HG02884 (cell line): Measurements from ENCODE around the gene ZNF584.
A peak's percentile ranks its signal among the peaks of the same experiment; 100 is the strongest.

Experiments
- ATAC-seq: cut with Tn5 transposase; IDR thresholded peaks from one replicate; pipeline ENCODE4 v1.9.1; 2021; ENCODE audit warnings: mild to moderate bottlenecking, moderate library complexity; ENCODE audit not compliant: unreplicated experiment

The ZNF584 gene

DNA sequence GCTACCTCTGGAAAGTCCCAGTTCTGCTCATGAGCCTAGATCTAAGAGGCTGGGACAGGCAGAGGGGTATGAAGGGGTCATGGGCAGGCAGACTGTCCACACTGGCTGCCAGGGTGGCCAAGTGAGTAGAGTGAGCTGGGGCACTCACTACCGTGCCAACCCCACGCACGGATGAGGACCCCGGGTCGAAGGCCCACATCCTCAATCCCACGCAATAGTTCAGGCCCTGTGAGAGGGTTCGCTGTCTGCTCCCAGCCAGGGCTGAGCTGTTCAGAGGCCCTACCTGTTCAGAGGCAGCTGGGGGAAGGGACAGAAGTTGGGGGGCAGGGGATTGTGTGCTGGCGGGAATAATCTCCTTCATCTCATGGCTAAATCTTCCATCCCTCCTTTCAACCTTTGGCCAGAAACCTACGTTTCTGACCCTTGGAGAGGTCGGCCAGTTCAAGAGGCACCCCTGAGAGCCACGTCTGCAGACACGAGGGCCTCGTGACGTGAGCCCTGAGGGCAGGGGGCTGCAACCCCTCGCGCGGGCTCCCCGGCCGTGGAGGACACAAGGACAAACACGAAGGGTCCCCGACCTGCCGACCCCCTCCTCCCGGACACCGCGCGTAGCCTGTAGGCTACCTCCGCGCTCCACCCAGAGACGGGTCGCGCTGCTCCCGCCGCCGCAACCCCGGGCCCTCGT lies 22.4 kb upstream of the ZNF584 start:
- ATAC-seq = no peak

DNA sequence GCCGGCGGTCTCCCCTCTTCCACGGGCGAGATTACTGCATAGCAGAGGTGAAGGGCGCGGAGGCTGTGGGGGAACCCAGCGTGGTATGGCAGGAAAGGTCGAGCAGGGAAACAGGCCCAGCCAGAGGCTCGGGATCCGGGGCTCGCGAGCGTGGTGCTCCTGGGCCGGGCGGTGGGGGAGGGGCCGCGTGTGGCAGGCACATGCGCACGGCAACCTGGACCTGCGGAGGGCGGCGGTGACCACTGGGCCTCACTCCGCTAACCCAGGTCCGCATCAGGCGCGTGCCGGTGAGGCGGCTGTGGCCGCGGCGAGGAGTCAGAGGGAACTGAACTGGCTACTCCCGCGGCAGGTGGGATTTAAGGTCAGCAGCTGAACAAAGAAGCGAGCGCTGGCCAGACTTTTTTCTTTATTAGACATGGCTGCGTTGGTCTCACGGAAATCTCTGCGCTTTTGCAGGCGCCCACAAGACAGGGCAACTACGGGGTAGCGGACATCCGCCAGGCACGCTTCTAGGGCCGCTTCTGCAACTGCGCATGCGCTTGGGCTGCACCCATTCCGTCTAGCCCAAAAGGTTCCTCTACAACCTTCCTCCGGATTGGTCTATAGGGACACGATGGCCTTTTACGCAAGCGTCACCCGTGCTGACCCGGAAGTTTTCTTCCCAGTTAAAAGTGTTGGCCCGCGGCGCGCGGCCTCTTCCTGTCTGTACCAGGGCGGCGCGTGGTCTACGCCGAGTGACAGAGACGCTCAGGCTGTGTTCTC lies 21.7 kb upstream of the ZNF584 start, which contains the start of gene RPS5:
RPS5 (plus strand) TSS at position 694 of the 762 bp plus-strand sequence. CDS start 869 bp downstream, outside the sequence.
- peak; percentile 76 for ATAC-seq

DNA sequence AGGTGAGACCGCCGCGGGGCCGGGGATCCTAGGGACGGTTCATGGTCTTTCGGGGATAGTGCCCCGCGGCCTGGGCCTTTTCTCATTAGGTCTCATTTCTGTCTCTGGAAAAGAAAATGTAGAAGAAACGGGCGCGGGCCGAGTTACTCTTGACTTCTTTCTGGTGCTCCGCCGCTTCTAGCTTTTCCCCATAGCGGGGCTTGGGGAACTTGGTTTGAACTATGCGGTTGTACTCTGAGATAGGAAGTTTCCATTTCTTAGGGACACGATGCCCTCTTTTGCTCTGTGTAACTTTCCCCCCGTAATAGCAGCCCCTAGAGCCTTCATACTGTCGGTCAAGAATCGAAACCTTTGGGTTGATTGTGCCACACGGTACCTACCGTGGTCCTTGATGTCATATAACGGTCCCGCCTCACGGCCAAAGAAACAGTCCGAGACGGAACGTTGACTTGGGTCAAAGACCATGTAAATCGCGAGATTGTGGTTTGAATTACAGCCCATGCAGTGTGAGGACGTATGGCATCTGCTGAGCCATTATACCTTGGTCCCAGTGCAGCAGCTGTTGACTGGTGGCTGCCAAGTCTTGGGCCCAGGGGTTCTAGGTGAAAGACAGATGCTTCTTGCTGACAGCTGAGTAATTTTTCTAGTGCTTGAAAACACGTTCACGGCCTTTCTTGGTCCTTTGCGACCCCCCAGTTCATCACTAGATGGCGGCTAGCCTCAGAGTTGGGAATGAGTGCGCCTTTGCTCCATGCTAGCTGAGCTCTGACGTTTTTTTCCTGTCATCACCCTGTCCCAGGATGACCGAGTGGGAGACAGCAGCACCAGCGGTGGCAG lies 20.9 kb upstream of the ZNF584 start:
- no peak for ATAC-seq

DNA sequence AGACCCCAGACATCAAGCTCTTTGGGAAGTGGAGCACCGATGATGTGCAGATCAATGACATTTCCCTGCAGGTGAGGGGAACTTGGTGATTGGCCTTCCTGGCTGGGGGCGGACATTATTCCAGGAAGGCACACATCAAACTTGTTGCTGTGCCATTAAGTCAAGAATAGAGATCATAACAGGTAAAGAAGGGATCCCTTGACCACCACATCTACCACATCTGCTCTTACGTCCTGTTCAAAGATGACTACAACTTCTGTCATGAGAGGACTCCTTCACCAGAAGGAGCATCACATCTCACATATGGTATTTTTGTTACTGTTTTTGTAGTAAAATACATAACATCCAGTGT lies 20.3 kb upstream of the ZNF584 start:
- no peak for ATAC-seq

DNA sequence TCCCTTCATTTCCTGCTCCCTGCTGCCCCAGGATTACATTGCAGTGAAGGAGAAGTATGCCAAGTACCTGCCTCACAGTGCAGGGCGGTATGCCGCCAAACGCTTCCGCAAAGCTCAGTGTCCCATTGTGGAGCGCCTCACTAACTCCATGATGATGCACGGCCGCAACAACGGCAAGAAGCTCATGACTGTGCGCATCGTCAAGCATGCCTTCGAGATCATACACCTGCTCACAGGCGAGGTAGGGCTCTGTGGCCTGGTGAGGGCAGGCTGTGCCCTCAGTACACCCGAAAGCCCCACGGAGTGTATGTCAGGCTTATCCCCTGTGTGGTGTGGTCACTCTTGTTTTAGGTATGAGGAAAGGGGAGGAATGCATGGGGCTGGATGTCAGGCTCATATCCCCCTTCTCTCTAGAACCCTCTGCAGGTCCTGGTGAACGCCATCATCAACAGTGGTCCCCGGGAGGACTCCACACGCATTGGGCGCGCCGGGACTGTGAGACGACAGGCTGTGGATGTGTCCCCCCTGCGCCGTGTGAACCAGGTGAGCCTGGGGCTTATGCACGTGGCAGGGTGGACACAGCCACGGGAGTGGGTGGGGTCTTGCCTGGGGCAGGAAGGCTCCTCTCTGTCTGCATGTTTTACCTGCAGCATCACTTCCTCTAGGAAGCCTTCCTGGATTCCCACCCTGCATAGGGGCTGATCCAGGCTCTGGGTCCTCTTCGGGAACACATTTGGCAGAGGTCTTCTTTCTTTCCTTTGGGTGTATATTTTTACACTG lies 15.3 kb upstream of the ZNF584 start:
- no peak for ATAC-seq

DNA sequence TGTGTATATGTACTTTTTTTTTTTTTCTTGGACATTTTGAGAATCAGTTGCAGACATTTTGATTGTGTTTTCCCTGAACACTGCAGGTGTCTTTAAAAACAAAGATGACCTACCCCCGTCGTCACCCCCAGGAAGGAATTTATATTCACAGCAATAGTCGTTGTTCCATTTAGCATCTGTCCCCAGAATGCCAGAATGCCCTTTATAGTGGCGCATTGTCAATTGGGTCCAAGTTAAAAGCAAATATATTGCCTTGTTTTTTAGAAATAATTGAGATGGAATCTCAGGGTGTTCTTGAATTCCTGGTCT lies 14.8 kb upstream of the ZNF584 start:
- no peak for ATAC-seq

DNA sequence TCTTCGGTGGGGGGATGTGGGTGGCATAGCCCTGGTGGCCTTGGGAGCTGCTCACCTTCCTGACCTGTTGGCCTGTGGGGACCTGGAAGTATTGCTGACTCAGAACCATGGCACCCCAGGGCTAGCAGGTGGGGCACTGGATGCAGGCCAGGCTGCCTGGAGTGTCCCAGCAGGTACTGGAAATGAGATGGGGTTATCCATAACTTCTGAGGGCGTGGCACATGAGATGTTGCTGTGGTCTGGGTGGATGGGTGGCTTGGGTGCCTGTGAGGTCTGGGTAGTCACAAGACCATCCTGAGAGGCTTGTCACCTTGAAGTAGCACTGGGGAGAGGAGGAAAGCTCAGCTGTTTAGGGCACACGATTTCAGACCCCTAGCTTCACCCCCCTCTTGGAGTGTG lies 13.6 kb upstream of the ZNF584 start:
- ATAC-seq = no peak

DNA sequence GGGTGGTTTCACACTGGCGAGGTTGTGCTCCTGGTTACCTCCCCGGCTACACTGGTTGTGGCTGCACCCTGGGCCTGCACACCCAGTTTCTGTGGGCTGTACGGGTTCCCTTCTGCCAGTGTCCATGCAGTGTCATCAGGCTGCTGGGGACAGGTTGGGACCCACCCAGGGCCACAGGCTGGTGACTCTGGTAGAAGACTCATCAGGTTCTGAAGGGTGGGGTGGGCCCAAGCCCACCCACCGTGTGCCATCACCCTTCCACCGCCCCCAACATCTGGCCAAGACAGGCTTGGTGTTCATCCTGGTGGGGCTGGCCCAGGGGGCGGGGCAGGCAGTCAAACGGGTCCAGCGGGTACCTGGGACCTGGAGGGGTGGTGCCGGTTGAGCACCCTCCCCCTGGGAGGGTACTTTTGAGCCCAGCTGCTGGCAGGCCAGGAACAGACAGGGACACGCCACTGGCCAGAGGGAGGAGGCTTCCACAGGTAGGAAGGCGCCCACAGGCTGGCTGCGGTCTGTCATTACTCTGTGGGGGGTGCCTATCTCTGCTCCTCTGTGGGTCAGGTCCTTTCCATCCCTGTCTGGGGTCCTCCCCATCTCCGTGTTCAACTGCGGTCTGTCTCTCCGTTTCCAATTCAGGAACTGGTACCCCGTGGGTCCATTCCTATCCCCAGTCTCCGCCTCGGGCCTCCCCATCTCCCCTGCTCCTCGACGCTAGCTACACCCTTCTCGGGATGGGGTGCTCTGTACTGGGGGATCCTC lies 13.1 kb upstream of the ZNF584 start, which contains the start of gene RNF225:
RNF225 (plus strand) TSS at position 437 of the 759 bp plus-strand sequence. CDS start 434 bp downstream, outside the sequence.
- no peak for ATAC-seq

DNA sequence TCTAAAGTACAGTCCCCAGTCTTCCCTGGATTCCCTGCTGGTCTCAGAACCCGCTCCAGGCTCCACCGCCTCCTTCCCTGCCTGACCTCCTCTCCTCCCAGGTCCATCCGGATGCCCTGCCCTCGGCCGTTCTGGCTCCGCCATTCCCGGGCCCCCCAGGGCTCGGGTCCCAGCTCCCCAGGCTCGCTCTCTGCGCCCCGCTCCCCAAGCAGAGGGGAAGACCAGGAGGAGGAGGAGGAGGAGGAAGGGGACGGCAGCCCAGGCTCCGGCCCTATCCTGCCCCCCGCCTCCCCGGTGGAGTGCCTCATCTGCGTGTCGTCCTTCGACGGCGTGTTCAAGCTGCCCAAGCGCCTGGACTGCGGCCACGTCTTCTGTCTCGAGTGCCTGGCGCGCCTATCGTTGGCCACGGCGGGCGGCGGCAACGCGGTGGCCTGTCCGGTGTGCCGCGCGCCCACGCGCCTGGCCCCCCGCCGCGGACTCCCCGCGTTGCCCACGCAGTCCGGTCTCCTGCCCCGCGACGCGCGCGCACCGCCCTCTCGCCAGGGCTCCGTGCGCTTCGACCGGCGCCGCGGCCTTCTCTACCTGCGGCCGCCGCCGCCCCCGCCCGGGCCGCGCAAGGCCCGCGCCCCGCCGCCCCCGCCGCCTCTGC lies 12.3 kb upstream of the ZNF584 start:
- no peak for ATAC-seq

DNA sequence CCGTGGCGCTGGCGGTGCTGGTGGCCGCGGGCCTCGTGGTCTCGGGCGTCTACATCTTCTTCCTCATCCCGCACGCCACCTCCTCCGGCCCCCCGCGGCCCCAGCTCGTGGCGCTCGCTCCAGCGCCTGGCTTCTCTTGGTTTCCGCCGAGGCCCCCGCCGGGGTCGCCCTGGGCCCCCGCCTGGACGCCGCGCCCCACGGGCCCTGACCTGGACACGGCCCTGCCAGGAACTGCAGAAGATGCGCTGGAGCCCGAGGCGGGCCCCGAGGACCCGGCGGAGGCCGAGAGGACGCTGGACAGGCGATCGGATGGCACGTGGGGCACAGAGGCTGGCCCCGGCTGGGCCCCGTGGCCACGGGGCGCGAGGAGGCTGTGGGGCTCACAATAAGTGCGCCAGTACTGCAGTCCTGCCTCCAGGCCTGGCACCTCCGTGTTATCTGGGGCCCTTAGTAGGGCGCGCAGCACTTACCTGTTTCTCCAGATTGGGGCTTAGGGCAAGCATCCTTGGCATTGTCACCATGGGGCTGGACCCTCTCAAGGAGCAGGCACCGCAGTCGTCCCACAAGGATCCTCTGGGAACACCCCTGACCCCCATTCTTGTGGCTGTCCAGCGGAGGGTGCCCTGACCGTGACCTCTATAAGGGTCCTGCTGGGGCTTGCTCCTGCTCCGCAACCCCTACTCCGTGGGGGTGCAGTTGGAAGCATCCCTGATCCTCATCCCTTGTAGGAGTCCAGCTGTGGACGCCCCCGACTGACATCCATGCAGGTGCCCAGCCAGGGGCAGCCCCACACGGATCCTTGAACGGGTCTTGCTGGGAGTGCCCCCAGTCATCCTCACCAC lies 11.5 kb upstream of the ZNF584 start:
- no peak for ATAC-seq

DNA sequence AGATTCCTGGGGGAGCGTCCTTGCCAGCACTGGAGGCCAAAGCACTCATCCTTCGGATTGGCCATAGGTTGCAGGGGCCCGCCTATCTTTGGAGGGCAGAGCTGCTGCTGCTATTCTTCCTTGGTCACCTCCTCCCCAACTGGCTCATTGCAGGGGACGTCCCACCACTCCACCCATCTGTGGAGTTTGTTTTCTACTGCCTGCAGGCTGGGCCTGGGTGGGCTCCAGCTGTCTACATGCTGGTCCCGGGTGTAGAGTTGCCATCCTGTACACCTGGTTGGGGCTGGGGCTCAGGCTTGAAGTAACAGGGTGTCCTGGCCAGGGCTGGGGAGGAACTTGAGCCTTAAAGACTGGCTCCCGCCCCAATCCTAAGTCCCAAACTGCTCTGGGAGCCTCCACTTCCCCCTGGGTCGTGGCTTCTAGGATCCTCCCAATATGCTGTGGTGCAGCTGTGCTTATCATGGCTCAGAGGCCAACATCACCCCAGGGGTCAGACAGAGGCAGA lies 10.9 kb upstream of the ZNF584 start:
- no peak for ATAC-seq

DNA sequence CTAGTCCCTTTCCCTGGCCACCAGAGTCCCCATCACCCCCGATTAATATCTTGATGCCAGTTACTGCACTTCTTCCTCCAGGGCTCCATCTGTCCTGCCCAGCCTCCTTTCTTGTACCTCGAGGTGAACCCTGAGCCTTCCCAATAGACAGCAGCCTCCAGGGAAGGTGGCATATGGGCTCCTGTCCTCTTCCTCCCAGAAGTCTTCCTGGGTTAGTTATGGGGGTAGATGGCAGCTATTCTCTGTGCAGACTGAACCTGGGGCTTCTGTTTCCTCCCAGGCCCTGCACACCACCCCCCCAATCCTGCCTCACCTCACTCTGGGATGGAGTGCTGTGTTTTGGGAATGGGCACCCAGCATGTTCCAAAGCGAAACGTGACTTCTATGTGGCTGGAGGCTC lies 10.4 kb upstream of the ZNF584 start:
- no peak for ATAC-seq

DNA sequence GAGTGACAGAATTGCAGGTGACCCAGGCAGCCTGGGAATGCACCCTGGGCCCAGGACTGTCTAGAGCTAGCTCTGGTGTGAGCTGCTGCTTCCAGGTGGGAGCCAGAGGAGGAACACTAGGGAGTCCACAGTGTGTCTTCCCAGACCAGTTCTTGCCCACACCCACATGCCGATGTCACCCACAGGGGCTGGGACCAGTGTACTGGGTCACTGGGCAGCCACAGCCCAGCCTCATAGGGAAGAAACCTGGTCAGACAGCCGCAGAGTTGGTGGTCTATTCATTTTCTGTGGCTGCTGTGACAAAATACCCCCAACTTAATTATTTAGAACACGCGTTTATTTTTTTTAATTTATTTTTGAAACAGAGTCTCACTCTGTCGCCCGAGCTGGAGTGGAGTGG lies 9.9 kb upstream of the ZNF584 start:
- no peak for ATAC-seq

DNA sequence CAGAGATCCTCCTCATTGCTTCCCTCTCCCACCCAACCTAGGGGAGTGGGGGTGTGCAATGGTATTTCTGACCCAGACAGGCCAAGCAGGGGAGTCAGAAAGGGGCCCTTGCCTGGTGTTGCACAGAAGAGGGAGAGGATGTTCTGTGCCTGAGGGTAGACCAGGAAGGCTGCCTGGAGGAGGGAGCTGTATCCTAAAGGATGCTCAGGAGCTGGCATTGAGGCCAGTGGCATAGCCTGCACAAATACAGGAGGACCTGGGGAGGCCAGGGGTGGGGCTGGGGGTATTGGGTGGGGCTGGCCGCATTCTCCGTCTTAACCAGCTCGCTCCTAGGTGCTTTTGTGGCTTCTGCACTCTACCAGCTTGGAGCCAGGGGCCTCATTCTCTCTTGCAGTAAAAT lies 8.5 kb upstream of the ZNF584 start:
- no peak for ATAC-seq

DNA sequence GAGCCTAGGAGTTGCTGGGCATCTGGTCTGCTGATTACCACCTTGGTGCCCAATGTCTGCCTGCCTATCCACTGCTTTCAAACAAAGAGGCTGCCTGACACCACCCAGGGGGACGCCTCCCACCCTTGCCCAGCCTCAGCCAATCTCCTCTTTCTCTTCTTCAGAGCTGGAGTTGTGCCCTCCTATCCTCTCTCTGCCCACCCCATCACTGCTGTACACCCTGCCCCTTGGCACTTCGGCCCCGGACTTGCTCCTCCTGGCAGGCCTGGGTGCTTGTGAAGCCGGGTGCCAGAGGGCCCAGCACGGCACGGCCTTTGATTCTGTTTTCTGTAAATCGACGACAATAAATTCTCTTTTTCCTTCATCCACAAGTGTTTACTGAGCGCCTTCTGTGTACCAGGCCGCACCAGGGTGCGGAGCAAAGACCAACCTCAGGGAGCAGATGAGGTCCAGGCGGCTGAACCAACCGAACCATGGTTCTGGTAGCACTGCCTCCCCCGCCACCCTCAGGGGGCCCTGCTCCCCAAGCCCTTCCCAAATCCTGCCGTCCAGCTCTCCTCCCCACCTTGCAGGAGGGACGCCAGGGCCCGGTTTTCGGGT lies 8.0 kb upstream of the ZNF584 start:
- no peak for ATAC-seq

DNA sequence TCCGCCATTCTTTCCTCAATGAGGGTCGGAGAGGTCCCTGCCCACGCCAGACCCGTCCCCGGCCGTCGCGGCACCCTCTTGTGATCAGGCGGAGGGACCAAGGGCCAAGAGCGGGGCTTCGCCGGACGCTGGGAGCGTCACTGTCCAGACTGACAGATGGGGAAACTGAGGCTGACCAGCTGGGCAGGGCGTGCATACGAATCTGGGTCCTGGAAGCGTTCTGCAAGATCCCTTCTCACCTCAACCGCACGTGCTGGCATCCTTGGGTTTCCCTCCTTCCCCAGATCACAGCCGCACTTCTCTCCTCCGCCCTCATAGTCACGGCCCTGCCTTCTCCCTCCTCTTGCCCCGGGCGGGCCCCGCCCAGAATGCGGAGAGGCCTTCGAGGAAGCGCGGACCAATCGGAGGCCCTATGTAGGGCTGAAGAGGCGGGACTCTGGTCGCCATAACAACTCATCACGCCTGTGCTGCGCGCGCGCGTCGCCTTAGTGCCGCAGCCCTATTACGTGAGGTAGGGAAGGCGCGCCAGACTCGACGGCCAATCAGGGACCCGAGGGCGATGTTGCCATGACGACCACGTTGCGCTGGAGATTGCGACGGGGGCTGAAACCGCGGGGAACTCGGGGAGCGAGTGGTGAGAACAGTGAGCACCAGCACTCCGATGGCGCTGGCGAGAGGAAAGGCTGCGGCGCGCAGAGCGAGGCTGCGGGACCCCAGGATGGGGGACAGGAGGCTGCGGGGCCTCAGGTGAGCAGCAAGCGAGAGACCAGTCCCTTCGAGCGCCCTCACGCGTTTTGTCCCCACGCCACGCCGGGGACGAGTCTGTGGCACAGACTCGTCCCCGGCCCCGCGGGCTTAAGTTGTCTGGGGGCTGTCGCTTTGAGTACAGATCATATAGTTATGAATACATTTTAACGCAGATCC lies 7.3 kb upstream of the ZNF584 start:
- ATAC-seq = peak; percentile 94

DNA sequence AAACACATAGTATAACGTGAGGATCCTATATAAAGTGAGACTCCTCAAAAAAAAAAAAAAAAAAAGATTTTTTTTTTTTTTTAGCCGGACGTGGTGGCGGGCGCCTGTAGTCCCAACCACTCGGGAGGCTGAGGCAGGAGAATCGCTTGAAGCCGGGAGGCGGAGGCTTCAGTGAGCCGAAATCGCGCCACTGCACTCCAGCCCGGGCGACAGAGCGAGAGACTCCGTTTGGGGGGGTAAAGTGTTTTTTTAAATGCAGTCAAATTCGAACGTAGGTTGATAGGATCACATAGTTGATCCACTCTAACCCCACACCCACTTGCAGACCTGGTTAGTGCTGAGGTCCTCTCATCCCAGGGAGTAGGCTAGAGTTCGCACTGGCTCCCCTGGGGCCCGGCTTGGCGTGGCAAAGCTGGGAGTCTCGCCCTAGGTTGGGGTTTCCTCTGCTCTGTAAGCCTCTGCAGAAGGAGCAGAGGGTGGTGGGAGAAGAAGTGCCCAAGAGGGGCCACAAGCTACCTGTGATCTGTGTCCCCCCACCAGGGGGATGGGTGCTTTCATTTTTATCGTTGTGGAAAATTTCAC lies 6.5 kb upstream of the ZNF584 start:
- no peak for ATAC-seq
